ENCODE results near the gene ZNF8.

ZNF8 gene

GRCh38 chr19:58319241-58319640 is 40.5 kb downstream of the ZNF8 start:
- no peak for DNase-seq (ENCODE audit: low read depth)

DNA sequence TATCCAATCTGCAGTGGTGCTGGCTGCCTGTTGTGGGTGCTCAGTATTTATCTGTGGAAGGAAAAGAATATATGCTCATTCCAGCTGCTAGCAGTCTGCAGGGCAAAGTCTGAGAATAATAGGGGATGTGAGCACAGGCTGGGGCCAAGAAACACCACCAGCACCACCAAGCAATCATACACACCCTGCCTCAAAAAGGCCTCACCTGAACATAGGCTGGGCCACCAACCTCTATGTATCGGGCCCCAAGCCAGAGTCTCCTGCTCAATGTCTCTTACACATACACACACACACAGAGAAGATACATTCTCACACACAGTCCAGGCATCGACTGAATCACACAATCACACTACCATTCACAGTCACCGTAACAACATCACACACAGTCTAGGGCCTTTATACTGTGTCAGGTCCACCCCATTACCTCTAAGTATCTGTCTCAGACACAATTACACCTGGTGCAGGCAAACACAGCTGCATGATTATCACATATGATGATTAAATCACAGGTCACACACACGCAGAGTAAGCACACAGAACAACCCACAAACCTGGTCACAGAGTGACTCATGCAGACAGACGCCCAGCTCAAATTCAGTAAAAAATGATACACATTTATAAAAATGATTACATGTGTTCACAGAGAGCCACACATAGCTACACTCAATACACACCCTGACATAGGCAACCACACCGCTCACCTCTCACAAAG is 46.7 kb downstream of the ZNF8 start:
- Histone ChIP-seq H3K9me3 (ENCODE audit: control insufficient read depth, low read length) (no peaks in the 10 kb centered on the region), H3K4me3 (ENCODE audit: low read length) (peak overlapping the region; percentile 92), H3K4me1 (ENCODE audit: control insufficient read depth, insufficient read depth, low read length) (peaks cover 15% of the 10 kb centered on the region), H3K9ac (ENCODE audit: low read length) (peak overlapping the region; percentile 91), H3K27me3 (replicated peaks; ENCODE audit: control insufficient read depth, insufficient read depth, low read length) (no peaks in the 10 kb centered on the region), H3K36me3 (ENCODE audit: control insufficient read depth, insufficient read depth, low read length, severe bottlenecking) (no peaks in the 10 kb centered on the region)
- DNase-seq (ENCODE audit: low read depth), result peak; percentile 23

More at GRCh38 chr19:58319241-58319640, 40.5 kb downstream of the ZNF8 start:
- no peak overlapping the region for H3K9ac ChIP-seq (ENCODE audit: low read length)
- no peak overlapping the region for H3K4me3 ChIP-seq (ENCODE audit: low read length)
- no peaks in the 10 kb centered on the region for H3K4me1 ChIP-seq (ENCODE audit: control insufficient read depth, insufficient read depth, low read length)
- H3K27me3 ChIP-seq (replicated peaks; ENCODE audit: control insufficient read depth, insufficient read depth, low read length), result no peaks in the 10 kb centered on the region
- H3K36me3 ChIP-seq (ENCODE audit: control insufficient read depth, insufficient read depth, low read length, severe bottlenecking), result peaks cover 12% of the 10 kb centered on the region
- no peaks in the 10 kb centered on the region for H3K9me3 ChIP-seq (ENCODE audit: control insufficient read depth, low read length)

- Histone ChIP-seq H3K4me3 (ENCODE audit: low read length) (peak overlapping the region; percentile 92), H3K27me3 (replicated peaks; ENCODE audit: control insufficient read depth, insufficient read depth, low read length) (no peaks in the 10 kb centered on the region), H3K4me1 (ENCODE audit: control insufficient read depth, insufficient read depth, low read length) (peaks cover 19% of the 10 kb centered on the region), H3K9ac (ENCODE audit: low read length) (peak overlapping the region; percentile 91), H3K36me3 (ENCODE audit: control insufficient read depth, insufficient read depth, low read length, severe bottlenecking) (no peaks in the 10 kb centered on the region), H3K9me3 (ENCODE audit: control insufficient read depth, low read length) (no peaks in the 10 kb centered on the region)
- peak; percentile 6 for DNase-seq (ENCODE audit: low read depth)
Observed at GRCh38 chr19:58326501-58326913, 47.8 kb downstream of the ZNF8 start.

DNA sequence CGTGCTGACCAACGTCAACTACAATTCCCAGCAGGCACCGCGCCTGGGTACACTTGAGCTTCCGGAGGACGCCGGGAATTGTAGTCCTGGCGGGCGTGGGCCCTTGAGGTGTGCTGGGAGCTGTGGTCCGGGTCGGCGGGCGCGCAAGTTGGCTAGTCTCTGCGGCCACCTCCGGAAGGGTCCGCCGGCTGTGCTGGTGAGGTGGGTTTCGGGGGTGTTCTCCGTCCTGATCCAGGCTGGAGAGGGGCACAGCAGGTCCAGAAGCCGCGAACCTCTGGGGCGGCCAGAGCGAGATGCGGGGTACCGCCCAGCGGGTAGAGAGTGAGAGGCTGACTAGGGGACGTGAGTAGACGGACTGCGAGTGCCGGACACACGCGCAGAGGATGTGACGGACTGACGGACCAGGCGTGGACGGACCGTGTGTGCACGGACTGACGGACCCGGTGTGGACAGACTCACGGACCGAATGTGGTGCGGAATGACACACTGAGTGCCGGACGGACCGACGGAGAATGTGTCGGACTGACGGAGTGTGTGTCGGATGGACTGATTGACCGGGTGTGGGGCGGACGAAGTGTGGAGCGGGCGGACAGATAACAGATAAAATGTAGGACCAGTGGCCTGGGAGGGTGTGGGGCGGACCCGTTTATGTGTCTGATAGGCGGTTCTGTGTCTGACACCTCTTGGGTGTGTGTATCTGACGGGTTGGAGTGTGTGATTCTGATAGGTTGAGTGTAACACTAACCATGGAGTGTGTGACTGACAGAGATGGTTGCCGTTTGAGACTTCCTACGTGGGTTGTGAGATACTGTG is 48.4 kb downstream of the ZNF8 start, which contains the start of gene ZSCAN22:
ZSCAN22 (plus strand) TSS at position 81 of the 813 bp plus-strand sequence. CDS start 7,809 bp downstream, outside the sequence.
- H3K9me3 ChIP-seq (ENCODE audit: control insufficient read depth, low read length), result no peaks in the 10 kb centered on the region
- no peaks in the 10 kb centered on the region for H3K36me3 ChIP-seq (ENCODE audit: control insufficient read depth, insufficient read depth, low read length, severe bottlenecking)
- peak; percentile 99 for DNase-seq (ENCODE audit: low read depth)
- peak within 1 kb of the TSS; percentile 92 for H3K4me3 ChIP-seq (ENCODE audit: low read length)
- H3K4me1 ChIP-seq (ENCODE audit: control insufficient read depth, insufficient read depth, low read length), result peaks cover 19% of the 10 kb centered on the region
- peak within 1 kb of the TSS; percentile 91 for H3K9ac ChIP-seq (ENCODE audit: low read length)
- H3K27me3 ChIP-seq (replicated peaks; ENCODE audit: control insufficient read depth, insufficient read depth, low read length), result no peaks in the 10 kb centered on the region

DNA sequence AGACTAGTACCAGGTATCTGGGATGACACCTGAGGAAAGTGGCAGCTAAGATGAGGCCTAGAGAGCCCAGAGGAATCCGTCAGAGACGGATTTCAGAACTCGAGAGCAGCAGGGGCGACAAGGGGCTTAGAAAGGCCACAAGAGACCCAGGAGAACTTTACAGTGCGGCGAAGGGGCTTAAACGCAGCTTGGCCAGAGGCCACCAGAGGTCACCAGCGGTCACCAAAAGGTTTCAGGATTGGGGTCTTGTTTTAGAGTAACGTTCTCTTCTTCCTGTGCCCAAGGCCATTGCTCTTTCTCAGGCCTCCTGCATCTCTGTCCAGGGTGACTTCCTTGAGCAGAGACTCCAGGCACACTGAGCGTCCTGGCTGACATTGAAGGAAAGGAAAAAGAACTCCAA is 50.2 kb downstream of the ZNF8 start:
- Histone ChIP-seq H3K9me3 (ENCODE audit: control insufficient read depth, low read length) (no peaks in the 10 kb centered on the region), H3K36me3 (ENCODE audit: control insufficient read depth, insufficient read depth, low read length, severe bottlenecking) (no peaks in the 10 kb centered on the region), H3K27me3 (replicated peaks; ENCODE audit: control insufficient read depth, insufficient read depth, low read length) (no peaks in the 10 kb centered on the region), H3K4me1 (ENCODE audit: control insufficient read depth, insufficient read depth, low read length) (peaks cover 19% of the 10 kb centered on the region), H3K9ac (ENCODE audit: low read length) (no peak overlapping the region), H3K4me3 (ENCODE audit: low read length) (no peak overlapping the region)
- DNase-seq (ENCODE audit: low read depth), result no peak

DNA sequence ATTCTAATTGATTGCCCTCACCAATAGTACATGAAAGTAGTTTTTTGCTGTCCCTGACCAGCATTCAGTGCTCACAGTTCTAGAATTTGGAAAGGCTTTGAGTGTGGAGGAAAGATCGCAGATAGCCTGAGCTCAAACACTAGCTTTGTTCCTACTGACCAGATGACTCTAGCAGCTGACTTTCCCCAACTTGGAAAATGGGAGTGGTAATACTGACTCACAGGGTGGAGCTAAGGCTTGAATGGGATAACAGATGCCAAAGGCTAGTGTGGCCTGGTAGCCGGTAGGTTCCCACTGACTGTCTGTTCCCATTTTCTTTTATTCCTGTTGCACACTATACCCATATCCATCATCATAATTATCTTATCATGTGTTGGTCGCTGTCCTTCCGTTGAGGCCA is 51.7 kb downstream of the ZNF8 start:
- peaks cover 18% of the 10 kb centered on the region for H3K4me1 ChIP-seq (ENCODE audit: control insufficient read depth, insufficient read depth, low read length)
- H3K9me3 ChIP-seq (ENCODE audit: control insufficient read depth, low read length), result no peaks in the 10 kb centered on the region
- DNase-seq (ENCODE audit: low read depth), result peak; percentile 45
- H3K4me3 ChIP-seq (ENCODE audit: low read length), result no peak overlapping the region
- peaks cover 8% of the 10 kb centered on the region for H3K36me3 ChIP-seq (ENCODE audit: control insufficient read depth, insufficient read depth, low read length, severe bottlenecking)
- no peaks in the 10 kb centered on the region for H3K27me3 ChIP-seq (replicated peaks; ENCODE audit: control insufficient read depth, insufficient read depth, low read length)
- peak overlapping the region; percentile 63 for H3K9ac ChIP-seq (ENCODE audit: low read length)

- Histone ChIP-seq H3K27me3 (replicated peaks; ENCODE audit: control insufficient read depth, insufficient read depth, low read length) (no peaks in the 10 kb centered on the region), H3K36me3 (ENCODE audit: control insufficient read depth, insufficient read depth, low read length, severe bottlenecking) (peaks cover 11% of the 10 kb centered on the region), H3K9ac (ENCODE audit: low read length) (no peak overlapping the region), H3K4me3 (ENCODE audit: low read length) (no peak overlapping the region), H3K9me3 (ENCODE audit: control insufficient read depth, low read length) (no peaks in the 10 kb centered on the region), H3K4me1 (ENCODE audit: control insufficient read depth, insufficient read depth, low read length) (peaks cover 11% of the 10 kb centered on the region)
- no peak for DNase-seq (ENCODE audit: low read depth)
Observed at GRCh38 chr19:58332697-58333096, 53.9 kb downstream of the ZNF8 start.

DNA sequence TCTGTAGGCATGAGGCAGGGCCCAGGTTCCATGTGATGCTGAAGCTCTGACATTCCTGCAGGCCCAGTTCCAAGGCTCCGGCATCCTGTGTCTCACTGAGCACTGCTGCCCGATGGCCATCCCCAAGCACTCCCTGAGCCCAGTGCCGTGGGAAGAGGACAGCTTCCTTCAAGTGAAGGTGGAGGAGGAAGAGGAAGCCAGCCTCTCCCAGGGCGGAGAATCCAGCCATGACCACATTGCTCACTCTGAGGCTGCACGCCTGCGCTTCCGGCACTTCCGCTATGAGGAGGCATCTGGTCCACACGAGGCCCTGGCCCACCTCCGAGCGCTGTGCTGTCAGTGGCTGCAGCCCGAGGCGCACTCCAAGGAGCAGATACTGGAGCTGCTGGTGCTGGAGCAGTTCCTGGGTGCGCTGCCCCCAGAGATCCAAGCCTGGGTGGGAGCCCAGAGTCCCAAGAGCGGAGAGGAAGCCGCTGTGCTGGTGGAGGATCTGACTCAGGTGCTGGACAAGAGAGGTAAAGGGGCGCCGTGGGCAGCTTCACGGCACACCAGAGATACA is 56.0 kb downstream of the ZNF8 start:
- H3K4me1 ChIP-seq (ENCODE audit: control insufficient read depth, insufficient read depth, low read length), result peaks cover 4% of the 10 kb centered on the region
- H3K27me3 ChIP-seq (replicated peaks; ENCODE audit: control insufficient read depth, insufficient read depth, low read length), result no peaks in the 10 kb centered on the region
- peaks cover 27% of the 10 kb centered on the region for H3K36me3 ChIP-seq (ENCODE audit: control insufficient read depth, insufficient read depth, low read length, severe bottlenecking)

DNA sequence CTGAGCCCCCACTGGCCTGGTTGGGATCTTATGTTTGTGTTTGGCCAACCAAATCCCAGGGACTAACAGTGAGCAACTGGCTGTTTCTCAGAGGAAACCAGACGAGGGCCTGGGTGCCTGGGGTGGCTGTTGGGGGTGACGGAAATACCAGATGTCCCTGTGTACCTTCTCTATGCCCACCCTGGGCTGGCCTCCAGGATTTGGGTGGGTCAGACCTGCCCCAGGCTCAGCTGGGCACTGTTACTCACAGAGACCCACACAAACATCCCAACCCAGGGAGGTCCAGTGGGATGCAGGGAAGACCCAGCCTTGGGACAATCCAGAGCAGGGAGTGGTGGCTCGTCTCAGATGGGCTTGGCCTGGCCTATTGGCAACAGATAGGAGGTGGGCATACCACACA is 56.9 kb downstream of the ZNF8 start:
- H3K27me3 ChIP-seq (replicated peaks; ENCODE audit: control insufficient read depth, insufficient read depth, low read length), result no peaks in the 10 kb centered on the region
- no peak overlapping the region for H3K9ac ChIP-seq (ENCODE audit: low read length)
- H3K4me1 ChIP-seq (ENCODE audit: control insufficient read depth, insufficient read depth, low read length), result peaks cover 3% of the 10 kb centered on the region
- H3K9me3 ChIP-seq (ENCODE audit: control insufficient read depth, low read length), result no peaks in the 10 kb centered on the region
- H3K36me3 ChIP-seq (ENCODE audit: control insufficient read depth, insufficient read depth, low read length, severe bottlenecking), result peaks cover 27% of the 10 kb centered on the region
- H3K4me3 ChIP-seq (ENCODE audit: low read length), result no peak overlapping the region
- no peak for DNase-seq (ENCODE audit: low read depth)

More for the DNA sequence above, 56.0 kb downstream of the ZNF8 start:
- Histone ChIP-seq H3K4me3 (ENCODE audit: low read length) (no peak overlapping the region), H3K9me3 (ENCODE audit: control insufficient read depth, low read length) (no peaks in the 10 kb centered on the region), H3K9ac (ENCODE audit: low read length) (no peak overlapping the region)
- DNase-seq (ENCODE audit: low read depth), result no peak

DNA sequence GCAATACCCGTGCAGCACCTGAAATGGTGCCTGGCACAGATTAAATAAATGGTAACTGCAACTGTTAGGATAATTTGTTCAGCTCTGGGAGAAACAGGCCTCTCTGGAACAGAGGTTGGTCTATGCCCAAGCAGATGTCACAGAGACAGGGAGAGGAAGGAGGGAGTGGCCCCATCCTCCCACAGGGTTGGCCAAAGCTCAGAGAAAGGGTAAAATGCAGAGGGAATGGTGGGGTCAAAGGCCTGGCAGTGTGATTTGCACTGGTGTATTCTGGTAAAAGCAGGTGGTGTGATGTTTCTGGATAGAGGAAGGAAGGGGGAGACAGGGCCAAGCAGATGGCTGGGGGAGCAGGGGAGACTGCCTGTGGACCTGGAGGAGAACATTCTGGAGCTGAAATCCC is 57.5 kb downstream of the ZNF8 start:
- Histone ChIP-seq H3K9me3 (ENCODE audit: control insufficient read depth, low read length) (no peaks in the 10 kb centered on the region), H3K36me3 (ENCODE audit: control insufficient read depth, insufficient read depth, low read length, severe bottlenecking) (peaks cover 27% of the 10 kb centered on the region), H3K9ac (ENCODE audit: low read length) (no peak overlapping the region), H3K27me3 (replicated peaks; ENCODE audit: control insufficient read depth, insufficient read depth, low read length) (no peaks in the 10 kb centered on the region), H3K4me3 (ENCODE audit: low read length) (no peak overlapping the region), H3K4me1 (ENCODE audit: control insufficient read depth, insufficient read depth, low read length) (no peaks in the 10 kb centered on the region)
- DNase-seq (ENCODE audit: low read depth), result no peak

DNA sequence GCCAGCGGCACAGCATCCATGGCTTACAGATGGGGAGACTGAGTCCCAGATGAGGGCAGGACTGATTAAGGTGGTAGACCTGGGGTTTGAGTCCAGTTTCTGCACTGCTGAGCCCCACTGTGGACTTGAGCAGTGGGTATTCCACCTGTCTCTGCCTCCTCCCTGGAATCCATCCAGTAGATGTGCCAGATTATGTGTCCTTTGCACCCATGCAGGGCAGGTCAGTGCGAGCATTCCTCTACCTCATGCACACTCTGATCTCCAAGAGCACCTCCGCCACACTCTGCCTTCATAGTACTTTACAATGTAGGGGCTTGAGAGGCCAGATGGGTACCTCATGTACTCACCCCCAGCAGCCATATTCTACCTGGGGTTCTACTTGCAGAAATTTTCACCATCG is 58.1 kb downstream of the ZNF8 start:
- Histone ChIP-seq H3K9me3 (ENCODE audit: control insufficient read depth, low read length) (no peaks in the 10 kb centered on the region), H3K4me1 (ENCODE audit: control insufficient read depth, insufficient read depth, low read length) (no peaks in the 10 kb centered on the region), H3K9ac (ENCODE audit: low read length) (no peak overlapping the region), H3K4me3 (ENCODE audit: low read length) (no peak overlapping the region), H3K27me3 (replicated peaks; ENCODE audit: control insufficient read depth, insufficient read depth, low read length) (no peaks in the 10 kb centered on the region), H3K36me3 (ENCODE audit: control insufficient read depth, insufficient read depth, low read length, severe bottlenecking) (peaks cover 27% of the 10 kb centered on the region)
- no peak for DNase-seq (ENCODE audit: low read depth)

Data from adipocyte (in vitro differentiated cells).